CD4-positive, alpha-beta T cell (primary cell): ENCODE measurements around the gene TMEM52. TPM values are rescaled to one million over a fixed set of nuclear protein-coding genes. Genes with fewer than 3 reads are reported as not detected.

Source experiments
- ATAC-seq: fragments of 200-7000 bp; cut with Tn5 transposase; one replicate; pipeline ENCODE4 v1.10.0; 2022; ENCODE audit warnings: mild to moderate bottlenecking; ENCODE audit not compliant: poor library complexity
- CTCF ChIA-PET: fragments of 350-600 bp; sonication (Branson Sonifier 250); formaldehyde crosslinking; loops from one replicate; lab custom pipeline; 2021; ENCODE audit warnings: antibody characterized with exemption, inconsistent platforms; lab: Charles Lee
- POLR2A ChIA-PET: fragments of 350-600 bp; sonication (Branson Sonifier 250); formaldehyde crosslinking; loops from one replicate; lab custom pipeline; 2021; ENCODE audit warnings: antibody characterized with exemption, inconsistent platforms; lab: Charles Lee
- DNase-seq, 14 experiments: peaks; one replicate each; pipeline ENCODE4 v3.0.0-alpha.2; 2013 to 2020; ENCODE audit warnings: mixed read lengths in 2 of 14
- H3K27ac ChIP-seq, 2 donors: one replicate each; pipeline versions ENCODE4 v1.5.1 to v1.7.0; 2013; ENCODE audit warnings: low read length in 2 of 2, low read depth in 1 of 2, mild to moderate bottlenecking in 1 of 2
- H3K27me3 ChIP-seq, 2 experiments: 1 replicate in 1 of 2; 2 replicates in 1 of 2; pipeline versions ENCODE4 v1.6.1 to v1.7.0; 2013; ENCODE audit warnings: low read length in 2 of 2, control low read depth in 1 of 2, mild to moderate bottlenecking in 1 of 2, moderate library complexity in 1 of 2; ENCODE audit not compliant: insufficient read depth in 2 of 2, control insufficient read depth in 1 of 2
- H3K36me3 ChIP-seq: one replicate; pipeline ENCODE4 v1.6.1; 2013; ENCODE audit warnings: low read length, control low read depth; ENCODE audit not compliant: insufficient read depth
- H3K4me1 ChIP-seq: one replicate; pipeline ENCODE4 v1.6.1; 2013; ENCODE audit warnings: low read length, control low read depth; ENCODE audit not compliant: insufficient read depth
- H3K4me3 ChIP-seq: one replicate; pipeline ENCODE4 v1.5.1; 2013; ENCODE audit warnings: mild to moderate bottlenecking, low read length, moderate library complexity
- H3K9me3 ChIP-seq, 2 experiments: 1 replicate in 1 of 2; 2 replicates in 1 of 2; pipeline versions ENCODE4 v1.6.1 to v1.7.0; 2013; ENCODE audit warnings: low read length in 2 of 2, mild to moderate bottlenecking in 2 of 2, control low read depth in 1 of 2, moderate library complexity in 1 of 2; ENCODE audit not compliant: control insufficient read depth in 1 of 2, insufficient read depth in 1 of 2
- H3K27ac Mint-ChIP-seq: one replicate; pipeline ENCODE4 v1.8.0; 2020; ENCODE audit warnings: mixed read lengths
- H3K27me3 Mint-ChIP-seq: one replicate; pipeline ENCODE4 v1.8.0; 2021; ENCODE audit warnings: mixed read lengths
- H3K36me3 Mint-ChIP-seq: one replicate; pipeline ENCODE4 v1.8.0; 2021; ENCODE audit warnings: low read depth, mixed read lengths
- H3K4me1 Mint-ChIP-seq: one replicate; pipeline ENCODE4 v1.8.0; 2021; ENCODE audit warnings: low read depth, mixed read lengths
- H3K4me3 Mint-ChIP-seq: one replicate; pipeline ENCODE4 v1.8.0; 2020; ENCODE audit warnings: mild to moderate bottlenecking, mixed read lengths
- H3K9me3 Mint-ChIP-seq: one replicate; pipeline ENCODE4 v1.8.0; 2020; ENCODE audit warnings: mixed read lengths
- CTCF ChIP-seq: fragments of 200-600 bp; IDR thresholded peaks from one replicate; pipeline ENCODE4 v1.8.0; 2022; ENCODE audit warnings: antibody characterized with exemption, mild to moderate bottlenecking
- intact Hi-C, 2 experiments: fragments of 100-400 bp; cut with DNase I in 1 of 2; cut with micrococcal nuclease in 1 of 2; formaldehyde crosslinking; loops; one replicate each; pipeline versions ENCODE4 v1.15.1 to v1.9.0; 2023 to 2025; cut with DNase I, micrococcal nuclease
- total RNA-seq, 174 experiments: library from RNA in 2 of 174; stranded (reverse) in 2 of 174; gene quantifications; one replicate each; pipeline ENCODE4 v1.2.3 and lab custom pipeline; 2021 to 2026

The TMEM52 gene
- total RNA-seq, 2 experiments from 2014 or later: 0.49 to 1.9 TPM

- ChIA-PET CTCF (no interaction called here), POLR2A (no interaction called here)
- Mint-ChIP-seq H3K27ac (peak overlapping the region; percentile 98), H3K27me3 (no peaks in the 10 kb centered on the region), H3K9me3 (no peaks in the 10 kb centered on the region), H3K36me3 (peaks cover 20% of the 10 kb centered on the region), H3K4me1 (peaks cover 47% of the 10 kb centered on the region), H3K4me3 (peak overlapping the region; percentile 92)
- ATAC-seq (no peak), DNase-seq (no peak)
- Histone ChIP-seq H3K9me3 (no peaks in the 10 kb centered on the region), H3K4me3 (peak overlapping the region; percentile 77), H3K36me3 (no peaks in the 10 kb centered on the region), H3K27ac (peak overlapping the region; percentile 78), H3K4me1 (peaks cover 67% of the 10 kb centered on the region), H3K27me3 (no peaks in the 10 kb centered on the region)
- intact Hi-C loops: loop anchor here in 1 of 2 experiments (1.0 kb wide), 1 partner anchor 14 kb away; no protein-coding TSS in a partner anchor
- TF ChIP-seq CTCF: no peak
Observed at GRCh38 chr1:1892763-1893120, 26.3 kb downstream of the TMEM52 start.

GRCh38 chr1:1892079-1892762 is 26.9 kb downstream of the TMEM52 start:
- intact Hi-C loops: loop anchor here in 1 of 2 experiments (1.0 kb wide), 1 partner anchor 14 kb away; no protein-coding TSS in a partner anchor
- DNase-seq: peak in 3 of 14 experiments; percentile 12 to 63 (median 52)

More at GRCh38 chr1:1892079-1892762, 26.9 kb downstream of the TMEM52 start:
- no peak for ATAC-seq
- peaks cover 52% of the 10 kb centered on the region for H3K4me1 Mint-ChIP-seq
- no peak for TF ChIP-seq CTCF
- Histone ChIP-seq H3K27me3 (no peaks in the 10 kb centered on the region), H3K4me3 (peak overlapping the region; percentile 77), H3K4me1 (peaks cover 69% of the 10 kb centered on the region), H3K9me3 (no peaks in the 10 kb centered on the region), H3K27ac (peak overlapping the region; percentile 78), H3K36me3 (no peaks in the 10 kb centered on the region)
- ChIA-PET POLR2A (interaction anchor here (0.6 to 1.5 kb wide), 4 partner anchors 8 to 112 kb away, joined by 3 to 12 read pairs (median 4); no protein-coding TSS in a partner anchor), CTCF (interaction anchor here (0.9 to 1.5 kb wide), 2 partner anchors 9 to 17 kb away, joined by 3 to 7 read pairs; no protein-coding TSS in a partner anchor)
- H3K27ac Mint-ChIP-seq: peak overlapping the region; percentile 98
- peak overlapping the region; percentile 92 for H3K4me3 Mint-ChIP-seq
- H3K27me3 Mint-ChIP-seq: no peaks in the 10 kb centered on the region
- H3K36me3 Mint-ChIP-seq: peaks cover 23% of the 10 kb centered on the region
- no peaks in the 10 kb centered on the region for H3K9me3 Mint-ChIP-seq
